Left forelimb (tissue), 1 donor: ENCODE data around the gene ATN1.
A peak's percentile ranks its signal among the peaks of the same experiment; 100 is the strongest.
"Not testable (repeated sequence)": the region's sequence is repeated elsewhere in the genome, so short reads cannot be mapped to it uniquely, and the experiment has no call there.

Experiments used
- DNase-seq: peaks from one replicate; pipeline ENCODE4 v3.0.0-alpha.2; 2018; ENCODE audit warnings: low spot score

Gene ATN1, protein sequence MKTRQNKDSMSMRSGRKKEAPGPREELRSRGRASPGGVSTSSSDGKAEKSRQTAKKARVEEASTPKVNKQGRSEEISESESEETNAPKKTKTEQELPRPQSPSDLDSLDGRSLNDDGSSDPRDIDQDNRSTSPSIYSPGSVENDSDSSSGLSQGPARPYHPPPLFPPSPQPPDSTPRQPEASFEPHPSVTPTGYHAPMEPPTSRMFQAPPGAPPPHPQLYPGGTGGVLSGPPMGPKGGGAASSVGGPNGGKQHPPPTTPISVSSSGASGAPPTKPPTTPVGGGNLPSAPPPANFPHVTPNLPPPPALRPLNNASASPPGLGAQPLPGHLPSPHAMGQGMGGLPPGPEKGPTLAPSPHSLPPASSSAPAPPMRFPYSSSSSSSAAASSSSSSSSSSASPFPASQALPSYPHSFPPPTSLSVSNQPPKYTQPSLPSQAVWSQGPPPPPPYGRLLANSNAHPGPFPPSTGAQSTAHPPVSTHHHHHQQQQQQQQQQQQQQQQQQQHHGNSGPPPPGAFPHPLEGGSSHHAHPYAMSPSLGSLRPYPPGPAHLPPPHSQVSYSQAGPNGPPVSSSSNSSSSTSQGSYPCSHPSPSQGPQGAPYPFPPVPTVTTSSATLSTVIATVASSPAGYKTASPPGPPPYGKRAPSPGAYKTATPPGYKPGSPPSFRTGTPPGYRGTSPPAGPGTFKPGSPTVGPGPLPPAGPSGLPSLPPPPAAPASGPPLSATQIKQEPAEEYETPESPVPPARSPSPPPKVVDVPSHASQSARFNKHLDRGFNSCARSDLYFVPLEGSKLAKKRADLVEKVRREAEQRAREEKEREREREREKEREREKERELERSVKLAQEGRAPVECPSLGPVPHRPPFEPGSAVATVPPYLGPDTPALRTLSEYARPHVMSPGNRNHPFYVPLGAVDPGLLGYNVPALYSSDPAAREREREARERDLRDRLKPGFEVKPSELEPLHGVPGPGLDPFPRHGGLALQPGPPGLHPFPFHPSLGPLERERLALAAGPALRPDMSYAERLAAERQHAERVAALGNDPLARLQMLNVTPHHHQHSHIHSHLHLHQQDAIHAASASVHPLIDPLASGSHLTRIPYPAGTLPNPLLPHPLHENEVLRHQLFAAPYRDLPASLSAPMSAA (N-terminal part only)

DNA sequence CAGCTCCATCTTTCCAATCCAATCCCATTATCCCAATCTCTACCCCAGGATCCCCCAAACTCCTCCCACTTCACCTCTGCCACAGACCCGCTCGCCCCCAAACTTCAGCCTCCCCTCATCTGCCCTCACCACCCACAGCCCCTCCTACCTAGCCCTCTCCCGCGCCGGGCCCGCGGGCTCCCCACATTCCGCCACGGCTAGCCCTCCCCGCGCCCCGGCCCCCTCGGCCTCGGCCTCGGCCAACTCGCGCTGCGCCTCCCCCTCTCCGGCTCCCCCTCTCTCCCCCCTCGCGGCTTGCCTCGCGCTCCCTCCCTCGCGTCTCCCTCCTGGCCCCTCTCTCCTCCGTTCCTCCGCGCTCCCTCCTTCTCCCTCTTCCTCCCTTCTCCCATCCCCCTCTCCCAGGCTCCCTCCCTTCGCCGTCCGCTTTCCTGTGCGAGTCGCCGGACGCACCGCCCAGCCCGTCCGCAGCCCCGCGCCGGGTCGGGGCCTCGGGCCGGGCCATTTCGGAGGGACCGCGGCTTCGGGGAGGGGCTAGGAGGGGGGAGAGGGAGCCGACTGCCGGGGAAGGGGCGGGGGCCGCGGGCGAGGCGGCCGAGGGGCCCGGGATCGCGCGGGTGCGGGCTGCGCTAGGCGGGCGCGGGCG lies at the start of gene ATN1:
ATN1 (plus strand) TSS at position 581 of the 643 bp plus-strand sequence. CDS start 6,043 bp downstream, outside the sequence.
- peak; percentile 93 for DNase-seq

DNA sequence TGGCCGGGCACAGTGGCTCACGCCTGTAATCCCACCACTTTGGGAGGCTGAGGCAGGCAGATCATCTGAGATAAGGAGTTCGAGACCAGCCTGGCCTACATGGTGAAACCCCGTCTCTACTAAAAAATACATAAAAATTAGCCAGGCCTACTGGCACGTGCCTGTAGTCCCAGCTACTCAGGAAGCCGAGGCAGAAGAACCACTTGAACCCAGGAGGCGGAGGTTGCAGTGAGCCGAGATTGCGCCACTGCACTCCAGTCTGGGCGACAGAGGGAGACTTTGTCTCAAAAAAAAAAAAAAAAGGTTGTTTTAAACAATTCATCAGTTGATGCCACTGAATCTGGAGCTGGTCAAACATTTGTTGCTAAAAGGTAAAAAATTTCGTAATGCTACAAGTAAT lies 47.9 kb upstream of the ATN1 start:
- not testable (repeated sequence) for DNase-seq

DNA sequence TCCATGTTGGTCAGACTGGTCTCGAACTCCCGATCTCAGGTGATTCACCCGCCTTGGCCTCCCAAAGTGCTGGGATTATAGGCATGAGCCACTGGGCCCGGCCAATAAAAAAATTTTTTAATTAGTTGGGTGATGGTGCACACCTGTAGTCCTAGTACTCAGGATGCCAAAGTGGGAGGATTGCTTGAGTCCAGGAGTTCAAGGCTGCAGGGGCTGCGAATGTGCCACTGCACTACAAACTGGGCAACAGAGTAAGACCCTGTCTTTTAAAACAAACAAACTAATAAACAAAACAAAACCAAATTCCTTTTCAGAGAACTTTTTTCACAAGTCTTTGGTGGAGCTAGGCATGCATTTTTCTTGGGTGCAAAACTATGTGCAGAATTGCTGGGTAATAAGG lies 44.5 kb upstream of the ATN1 start:
- no peak for DNase-seq

DNA sequence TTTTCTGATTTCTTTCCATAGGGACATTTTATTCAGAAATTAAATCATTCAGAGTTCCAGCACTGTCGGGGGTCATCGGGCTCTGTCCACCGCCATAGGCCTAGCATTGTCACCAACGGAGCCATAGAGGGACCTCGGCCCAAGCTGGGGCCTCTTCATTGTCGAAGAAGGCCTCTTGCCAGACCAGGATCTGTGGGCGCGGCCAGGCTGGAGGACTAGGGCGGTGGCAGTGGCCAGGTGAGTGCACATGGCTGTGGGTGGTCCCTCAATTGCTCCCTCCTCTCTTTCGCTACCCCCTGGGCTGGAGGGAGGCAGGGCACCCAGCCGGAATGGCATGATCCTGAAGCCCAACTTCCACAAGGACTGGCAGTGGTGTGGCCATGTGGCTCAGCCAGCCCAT lies 44.1 kb upstream of the ATN1 start:
- no peak for DNase-seq

DNA sequence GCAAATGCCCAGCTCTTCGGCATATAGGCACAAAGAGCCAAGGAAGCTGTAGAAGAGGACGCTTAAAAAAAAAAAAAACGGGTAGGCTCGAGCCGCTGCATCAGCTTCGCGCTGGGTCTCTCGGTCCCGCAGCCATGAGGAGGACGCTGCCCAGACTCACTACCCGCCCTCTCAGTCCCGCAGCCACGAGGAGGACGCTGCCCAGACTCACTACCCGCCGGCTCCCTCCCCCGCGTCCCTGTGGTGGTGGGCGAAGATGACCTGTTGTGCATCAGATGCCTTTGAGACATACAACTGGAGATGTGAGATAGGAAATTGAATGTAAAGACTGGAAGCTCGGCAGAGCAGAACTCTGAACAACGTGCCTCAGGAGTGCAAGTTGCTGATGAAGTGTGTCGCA lies 43.2 kb upstream of the ATN1 start:
- DNase-seq: no peak

DNA sequence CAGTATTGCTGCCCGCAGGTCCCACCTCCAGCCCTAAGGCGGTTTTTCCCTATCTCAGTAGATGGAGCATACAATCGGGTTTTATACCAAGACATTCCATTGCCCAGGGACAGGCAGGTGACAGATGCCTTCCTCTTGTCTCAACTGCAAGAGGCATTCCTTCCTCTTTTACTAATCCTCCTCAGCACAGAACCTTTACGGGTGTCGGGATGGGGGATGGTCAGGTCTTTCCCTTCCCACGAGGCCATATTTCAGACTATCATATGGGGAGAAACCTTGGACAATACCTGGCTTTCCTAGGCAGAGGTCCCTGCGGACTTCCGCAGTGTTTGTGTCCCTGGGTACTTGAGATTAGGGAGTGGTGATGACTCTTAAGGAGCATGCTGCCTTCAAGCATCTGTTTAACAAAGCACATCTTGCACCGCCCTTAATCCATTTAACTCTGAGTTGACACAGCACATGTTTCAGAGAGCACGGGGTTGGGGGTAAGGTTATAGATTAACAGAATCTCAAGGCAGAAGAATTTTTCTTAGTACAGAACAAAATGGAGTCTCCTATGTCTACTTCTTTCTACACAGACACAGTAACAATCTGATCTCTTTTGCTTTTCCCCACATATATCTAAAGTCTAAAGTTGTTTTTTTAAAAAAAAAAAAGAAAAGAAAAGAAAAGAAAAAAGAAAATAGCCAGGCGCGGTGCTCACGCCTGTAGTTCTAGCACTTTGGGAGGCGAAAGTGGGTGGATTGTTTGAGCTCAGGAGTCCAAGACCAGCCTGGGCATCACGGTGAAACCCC lies 41.4 kb upstream of the ATN1 start:
- not testable (repeated sequence) for DNase-seq

DNA sequence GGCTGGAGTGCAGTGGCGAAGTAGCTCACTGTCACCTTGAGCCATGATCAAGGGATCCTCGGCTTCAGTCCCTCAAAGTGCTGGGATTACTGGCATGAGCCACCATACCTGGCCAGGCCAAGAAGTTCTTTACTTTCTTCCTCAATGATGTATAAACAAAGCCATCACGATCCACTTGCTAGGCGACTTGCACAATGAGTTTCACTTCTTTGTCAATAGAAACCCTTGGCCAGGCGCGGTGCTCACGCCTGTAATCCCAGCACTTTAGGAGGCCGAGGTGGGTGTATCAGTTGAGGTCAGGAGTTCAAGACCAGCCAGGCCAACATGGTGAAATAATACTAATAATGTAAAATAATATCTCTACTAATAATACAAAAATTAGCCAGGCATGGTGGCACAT lies 40.3 kb upstream of the ATN1 start:
- DNase-seq: no peak

DNA sequence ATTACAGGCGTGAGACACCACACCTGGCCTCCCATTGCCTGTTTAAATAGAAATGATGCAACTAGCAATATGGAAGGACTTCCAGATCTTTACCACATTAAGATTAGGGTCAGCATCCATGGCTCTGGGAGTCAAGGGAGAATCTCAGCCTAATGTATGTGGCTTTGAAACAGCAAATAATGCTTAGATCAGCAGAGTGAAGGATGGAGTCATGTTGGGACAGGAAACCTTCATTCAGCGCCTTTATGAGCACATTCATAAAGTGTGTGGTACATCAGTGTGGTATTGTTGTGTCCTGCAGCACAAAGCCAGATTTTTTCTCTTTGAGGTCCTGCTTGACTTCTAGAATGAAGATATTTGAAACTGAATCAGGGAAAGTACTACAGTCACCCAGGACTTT lies 39.4 kb upstream of the ATN1 start:
- DNase-seq: no peak

DNA sequence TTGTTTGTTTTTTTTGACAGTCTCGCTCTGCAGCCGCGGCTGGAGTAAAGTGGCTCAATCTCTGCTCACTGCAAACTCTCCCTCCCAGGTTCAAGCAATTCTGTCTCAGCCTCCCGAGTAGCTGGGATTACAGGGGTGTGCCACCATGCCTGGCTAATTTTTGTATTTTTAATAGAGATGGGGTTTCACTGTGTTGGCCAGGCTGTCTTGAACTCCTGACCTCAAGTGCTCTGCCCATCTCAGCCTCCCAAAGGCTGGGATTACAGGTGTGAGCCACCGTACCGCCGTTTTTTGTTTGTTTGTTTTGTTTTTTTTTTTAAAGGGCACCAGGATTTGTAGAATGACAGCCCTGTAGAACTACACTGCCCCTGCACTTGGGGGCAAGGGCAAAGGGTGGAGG lies 39.0 kb upstream of the ATN1 start:
- DNase-seq: not testable (repeated sequence)

DNA sequence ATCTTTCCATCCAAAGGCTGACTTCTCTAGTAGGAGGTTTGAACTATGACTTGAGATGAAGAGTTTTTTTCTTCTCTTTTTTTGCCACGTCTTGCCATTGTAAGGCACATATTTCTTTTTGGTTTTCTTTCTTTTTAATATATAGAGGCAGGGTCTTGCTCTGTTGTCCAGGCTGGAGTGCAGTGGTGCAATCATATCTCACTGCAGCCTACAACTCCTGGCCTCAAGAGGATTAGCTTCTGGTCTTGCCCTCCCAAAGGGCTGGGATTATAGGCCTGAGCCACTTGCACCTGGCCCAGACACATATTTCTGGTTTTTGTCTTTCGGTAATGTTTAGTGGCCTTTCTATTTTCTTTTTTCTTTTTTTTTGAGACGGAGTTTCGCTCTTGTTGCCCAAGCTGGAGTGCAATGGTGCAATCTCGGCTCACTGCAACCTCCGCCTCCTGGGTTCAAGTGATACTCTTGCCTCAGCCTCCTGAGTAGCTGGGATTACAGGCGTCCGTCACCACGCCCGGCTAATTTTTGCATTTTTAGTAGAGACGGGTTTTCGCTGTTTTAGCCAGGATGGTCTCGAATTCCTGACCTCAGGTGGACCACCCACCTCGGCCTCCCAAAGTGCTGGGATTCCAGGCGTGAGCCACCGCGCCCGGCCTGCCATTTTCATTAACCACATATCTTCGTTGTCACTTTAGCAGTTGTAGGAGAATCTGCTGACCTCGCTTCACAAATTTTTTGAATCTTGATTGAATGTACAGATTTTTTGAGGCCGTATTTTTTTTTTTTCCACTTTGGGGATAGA lies 37.8 kb upstream of the ATN1 start:
- DNase-seq: not testable (repeated sequence)

DNA sequence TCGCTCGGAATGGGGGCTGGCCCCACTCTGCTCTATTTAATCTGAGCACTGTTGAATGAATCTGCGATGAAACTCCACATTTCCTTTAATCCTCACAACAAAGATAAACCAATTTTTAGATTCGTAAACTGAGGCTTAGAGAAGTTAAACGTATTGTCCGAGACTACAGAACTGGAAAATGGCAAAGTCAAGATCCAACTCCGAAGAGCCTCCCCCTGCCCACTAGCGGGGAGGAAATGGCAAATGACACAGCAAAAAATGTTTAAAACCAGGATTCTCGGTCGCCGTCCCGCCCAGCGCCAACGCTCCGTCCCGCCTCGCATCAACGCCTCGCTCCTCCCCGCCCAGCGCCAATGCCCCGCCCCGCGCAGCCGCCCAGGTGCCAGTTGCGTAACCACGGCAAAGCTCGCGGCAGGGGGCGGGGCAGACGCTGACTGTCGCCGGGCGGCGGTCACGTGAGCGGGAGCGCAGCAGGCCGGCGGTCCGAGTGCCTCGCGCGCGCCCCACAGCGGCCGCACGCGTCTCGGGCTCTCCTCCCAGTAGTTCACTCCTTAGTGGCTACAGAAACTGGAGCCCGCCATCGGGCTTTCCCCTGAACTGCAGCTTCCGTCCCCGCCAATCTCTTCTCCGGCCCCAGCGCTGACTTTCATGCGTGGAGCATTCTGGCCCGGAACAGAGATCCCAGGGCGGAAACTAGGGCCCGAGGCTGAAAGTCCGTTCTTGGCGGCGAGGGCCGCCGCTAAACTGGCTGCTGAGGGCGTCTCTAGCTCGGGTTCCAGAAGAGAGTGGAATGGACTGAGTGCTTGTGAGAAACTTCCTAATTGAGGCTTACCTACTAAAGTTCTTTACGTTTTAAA lies 36.7 kb upstream of the ATN1 start:
- DNase-seq: peak; percentile 100

DNA sequence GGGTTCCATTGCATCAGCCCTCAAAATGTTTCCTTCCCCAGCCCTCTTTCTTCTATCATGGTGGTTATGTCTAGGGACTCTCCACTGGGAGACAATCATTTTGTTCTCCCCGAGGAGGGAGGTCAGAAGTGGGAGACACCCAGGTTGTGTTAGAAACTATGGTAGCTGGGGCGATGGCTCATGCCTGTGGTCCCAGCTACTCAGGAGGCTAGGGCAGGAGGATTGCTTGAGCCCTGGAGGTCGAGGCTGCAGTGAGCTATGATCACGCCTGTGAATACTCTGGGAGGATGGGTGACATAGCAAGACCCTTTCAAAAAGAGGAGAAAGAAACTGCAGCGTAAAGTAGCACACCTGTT lies 36.1 kb upstream of the ATN1 start:
- no peak for DNase-seq

DNA sequence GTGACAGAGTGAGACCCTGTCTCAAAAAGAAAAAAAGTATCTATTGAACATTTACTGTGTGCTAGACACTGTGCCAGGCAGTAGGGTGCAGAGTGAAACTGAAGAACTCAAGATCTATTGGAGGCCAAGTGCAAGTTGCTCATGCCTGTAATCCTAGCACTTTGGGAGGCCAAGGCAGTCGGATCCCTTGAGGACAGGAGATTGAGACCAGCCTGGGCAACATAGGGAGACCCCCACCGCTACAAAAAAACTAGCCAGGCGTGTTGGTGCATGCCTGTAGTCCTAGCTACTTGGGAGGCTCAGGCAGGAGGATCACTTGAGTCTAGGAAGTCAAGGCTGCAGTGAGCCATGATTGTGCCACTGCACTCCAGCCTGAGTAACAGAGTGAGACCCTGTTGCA lies 35.1 kb upstream of the ATN1 start:
- DNase-seq: not testable (repeated sequence)

DNA sequence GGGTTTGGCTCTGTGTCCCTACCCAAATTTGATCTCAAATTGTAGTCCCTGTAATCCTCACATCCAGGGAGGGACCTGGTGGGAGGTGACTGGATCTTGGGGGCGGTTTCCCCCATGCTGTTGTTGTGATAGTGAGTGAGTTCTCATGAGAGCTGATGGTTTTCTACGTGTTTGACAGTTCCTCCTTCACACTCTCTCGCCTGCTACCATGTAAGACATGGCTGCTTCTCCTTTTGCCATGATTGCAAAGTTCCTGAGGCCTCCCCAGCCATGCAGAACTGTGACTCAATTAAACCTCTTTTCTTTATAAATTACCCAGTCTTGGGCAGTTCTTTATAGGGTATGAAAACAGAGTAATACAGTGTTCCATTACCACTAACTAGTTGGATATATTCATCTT lies 33.4 kb upstream of the ATN1 start:
- no peak for DNase-seq

DNA sequence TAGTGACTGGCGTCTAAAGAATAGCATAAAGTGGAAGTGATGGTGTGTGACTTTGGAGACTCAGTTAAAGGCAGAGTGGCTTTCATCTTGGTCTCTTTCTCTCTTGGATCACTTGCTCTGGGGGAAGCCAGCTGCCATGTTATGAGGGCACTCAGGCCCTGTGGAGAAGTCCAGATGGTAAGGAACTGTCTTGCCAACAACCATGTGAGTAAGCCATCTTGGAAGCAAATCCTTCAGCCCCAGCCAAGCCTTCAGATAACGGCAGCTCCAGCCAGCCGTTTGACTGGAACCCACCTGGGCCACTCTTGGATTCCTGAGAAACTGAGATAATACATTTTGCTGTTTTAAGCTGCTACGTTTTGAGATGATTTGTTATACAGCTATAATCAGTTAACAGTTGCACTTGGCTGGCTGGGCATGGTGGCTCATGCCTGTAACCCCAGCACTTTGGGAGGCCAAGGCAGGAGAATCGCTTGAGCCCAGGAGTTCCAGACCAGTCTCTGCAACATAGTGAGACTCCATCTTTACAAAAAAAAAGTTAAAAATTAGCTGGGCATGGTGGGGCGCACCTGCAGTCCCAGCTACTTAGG lies 30.8 kb upstream of the ATN1 start:
- DNase-seq: no peak

DNA sequence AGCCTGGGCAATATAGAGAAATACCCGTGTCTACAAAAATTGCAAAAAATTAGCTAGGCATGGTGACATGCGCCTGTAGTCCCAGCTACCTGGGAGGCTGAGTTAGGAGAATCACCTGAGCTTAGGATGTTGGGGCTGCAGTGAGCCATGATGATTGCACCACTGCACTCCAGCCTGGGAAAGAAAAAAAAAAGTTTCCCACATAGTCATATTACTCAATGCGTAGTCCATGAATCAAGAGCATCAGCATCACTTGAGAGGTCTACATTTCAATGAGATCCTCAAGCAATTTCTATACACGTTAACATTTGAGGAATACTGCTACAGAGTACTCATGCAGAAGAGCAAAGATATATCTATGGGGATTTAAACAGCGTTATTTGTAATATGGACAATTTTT lies 28.3 kb upstream of the ATN1 start:
- no peak for DNase-seq

DNA sequence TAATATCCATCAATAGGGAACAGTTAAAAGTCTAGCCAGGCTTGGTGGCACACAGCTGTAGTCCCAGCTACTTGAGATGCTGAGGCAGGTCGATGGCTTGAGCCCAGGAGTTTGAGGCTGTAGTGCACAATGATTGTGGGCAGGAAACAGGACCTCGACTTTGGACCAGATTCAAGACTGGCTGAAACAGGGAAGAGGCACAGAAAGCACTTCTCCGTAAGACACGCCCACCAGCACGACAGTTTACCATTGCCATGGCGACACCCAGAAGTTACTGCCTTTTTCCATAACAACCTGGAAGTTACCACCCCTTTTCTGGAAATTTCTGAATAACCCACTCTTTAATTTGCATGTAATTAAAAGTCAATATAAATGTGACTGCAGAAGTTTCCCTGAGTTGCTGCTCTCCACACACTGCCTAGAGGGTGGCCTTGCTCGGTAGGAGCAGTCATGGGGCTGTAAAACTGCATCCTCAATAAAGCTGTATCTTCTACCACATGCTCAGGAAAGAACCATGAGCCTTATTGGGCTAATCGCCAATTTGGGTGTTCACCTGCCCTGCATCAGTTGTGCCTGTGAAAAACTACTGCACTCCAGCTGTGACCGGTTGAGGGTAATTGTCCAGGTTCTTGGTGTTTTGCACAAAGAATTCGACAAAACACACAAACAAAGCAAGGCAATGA lies 27.8 kb upstream of the ATN1 start:
- no peak for DNase-seq

DNA sequence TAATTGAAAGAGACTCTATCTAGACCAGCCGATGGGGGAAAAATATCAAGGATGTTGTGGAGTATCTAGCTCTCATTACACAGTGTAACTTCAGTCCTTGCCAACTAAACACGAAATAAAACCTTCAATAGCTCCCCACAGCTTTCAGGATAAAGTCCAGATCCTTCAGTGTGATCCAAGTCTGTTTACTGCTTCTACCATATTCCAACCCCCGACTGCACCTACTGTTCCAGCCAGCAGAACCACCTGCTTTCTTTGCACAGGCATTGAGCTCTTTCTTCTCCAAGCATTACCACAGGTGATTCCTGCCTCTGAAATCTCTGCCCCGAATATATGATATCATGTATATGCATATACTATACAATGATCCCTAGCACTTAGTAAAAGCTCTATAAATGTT lies 25.3 kb upstream of the ATN1 start:
- no peak for DNase-seq

DNA sequence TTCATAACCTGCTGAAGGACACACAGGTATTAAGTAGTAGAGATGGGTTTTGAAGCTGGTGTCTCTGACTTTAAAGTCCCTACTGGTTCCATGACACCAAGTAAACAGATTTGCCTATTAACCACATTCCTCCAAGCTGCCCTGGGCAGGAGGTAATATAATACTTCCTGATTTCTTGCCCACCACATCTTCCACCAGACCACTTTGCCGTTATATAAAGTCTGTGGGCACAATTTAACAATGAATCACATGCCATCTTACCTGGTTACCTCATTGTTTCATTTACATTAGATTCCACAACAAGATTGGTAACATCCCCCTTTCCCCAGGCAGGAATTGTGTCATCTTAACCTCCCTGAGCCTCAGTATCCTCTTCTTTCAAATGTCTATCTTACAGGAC lies 24.0 kb upstream of the ATN1 start:
- DNase-seq: no peak
